ENCODE measurements around the gene IRF7.

Gene IRF7

DNA sequence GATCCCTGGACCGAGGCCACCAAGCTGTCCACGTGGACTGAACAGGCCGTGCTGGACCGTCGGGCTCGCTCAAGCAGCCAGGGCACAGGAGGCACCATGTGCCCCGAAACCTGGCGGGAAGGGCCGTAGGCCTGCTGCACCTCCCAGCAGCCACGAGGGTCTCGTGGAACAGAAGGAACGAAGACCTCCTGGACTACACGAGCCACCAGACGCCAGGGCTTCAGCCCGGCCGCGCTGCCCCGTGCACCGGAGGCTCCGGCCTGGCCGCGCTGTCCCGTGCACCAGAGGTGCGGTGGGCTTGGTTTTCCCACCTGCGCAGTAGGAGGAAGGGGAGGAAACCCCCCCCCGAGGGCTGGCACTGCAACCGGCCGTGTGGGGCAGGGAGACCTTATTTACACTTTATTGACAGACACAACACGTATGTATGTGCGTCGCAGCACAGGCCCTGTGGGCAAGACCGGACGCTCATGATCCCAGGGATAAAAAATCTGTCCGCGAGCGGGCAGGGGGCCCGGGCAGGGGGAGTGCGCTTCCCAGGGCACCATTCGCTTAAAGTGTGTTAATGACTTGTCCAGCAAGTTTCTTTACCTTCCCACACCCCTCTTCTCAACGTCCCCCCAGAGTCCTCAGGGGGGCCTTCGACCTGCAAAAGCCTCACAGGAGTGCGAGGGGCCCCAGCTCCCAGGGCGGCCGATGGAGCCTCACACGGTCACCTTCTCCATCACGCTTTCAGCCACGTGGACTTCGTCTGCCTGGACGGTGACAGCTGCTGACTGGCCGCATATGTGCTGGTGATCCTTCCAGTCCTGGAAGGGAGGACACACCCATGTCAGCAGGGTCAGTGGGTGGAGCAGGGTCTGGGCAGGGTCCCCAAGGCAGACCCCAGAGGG lies 28.3 kb upstream of the IRF7 start:
- TF ChIP-seq, protein P1, sequence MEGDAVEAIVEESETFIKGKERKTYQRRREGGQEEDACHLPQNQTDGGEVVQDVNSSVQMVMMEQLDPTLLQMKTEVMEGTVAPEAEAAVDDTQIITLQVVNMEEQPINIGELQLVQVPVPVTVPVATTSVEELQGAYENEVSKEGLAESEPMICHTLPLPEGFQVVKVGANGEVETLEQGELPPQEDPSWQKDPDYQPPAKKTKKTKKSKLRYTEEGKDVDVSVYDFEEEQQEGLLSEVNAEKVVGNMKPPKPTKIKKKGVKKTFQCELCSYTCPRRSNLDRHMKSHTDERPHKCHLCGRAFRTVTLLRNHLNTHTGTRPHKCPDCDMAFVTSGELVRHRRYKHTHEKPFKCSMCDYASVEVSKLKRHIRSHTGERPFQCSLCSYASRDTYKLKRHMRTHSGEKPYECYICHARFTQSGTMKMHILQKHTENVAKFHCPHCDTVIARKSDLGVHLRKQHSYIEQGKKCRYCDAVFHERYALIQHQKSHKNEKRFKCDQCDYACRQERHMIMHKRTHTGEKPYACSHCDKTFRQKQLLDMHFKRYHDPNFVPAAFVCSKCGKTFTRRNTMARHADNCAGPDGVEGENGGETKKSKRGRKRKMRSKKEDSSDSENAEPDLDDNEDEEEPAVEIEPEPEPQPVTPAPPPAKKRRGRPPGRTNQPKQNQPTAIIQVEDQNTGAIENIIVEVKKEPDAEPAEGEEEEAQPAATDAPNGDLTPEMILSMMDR (IDR thresholded peaks at IDR 0.05; ENCODE audit: low read depth, low read length) = no peak
- no peaks in the 10 kb centered on the region for H3K27me3 ChIP-seq (ENCODE audit: insufficient read depth, low read depth, severe bottlenecking)
- H3K27ac ChIP-seq = no peak overlapping the region
- no peaks in the 10 kb centered on the region for H3K9me3 ChIP-seq (ENCODE audit: severe bottlenecking)
- H3K4me3 ChIP-seq (ENCODE audit: low read depth, low read length) = no peak overlapping the region
- DNase-seq = no peak
- H3K36me3 ChIP-seq = peaks cover 45% of the 10 kb centered on the region

DNA sequence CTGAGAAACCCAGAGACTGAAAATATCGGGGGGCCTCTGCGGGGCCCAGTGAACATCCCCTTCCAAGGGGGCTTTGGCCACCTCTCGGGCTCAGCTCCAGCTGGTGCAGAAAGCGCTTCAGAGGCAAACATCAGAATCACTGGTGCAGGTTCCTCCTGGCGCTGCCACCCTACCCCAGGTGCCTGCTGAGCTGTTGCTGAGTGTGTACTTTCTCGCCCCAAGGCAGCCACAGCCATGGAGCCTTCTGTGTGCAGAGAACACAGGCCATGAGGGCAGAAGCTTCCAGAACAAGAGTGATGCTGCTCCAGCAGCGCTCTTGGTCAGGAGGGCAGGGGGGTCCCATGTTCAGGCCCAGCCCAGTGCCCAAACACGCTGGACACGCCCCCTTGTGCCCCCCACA lies 27.6 kb upstream of the IRF7 start:
- no peaks in the 10 kb centered on the region for H3K9me3 ChIP-seq (ENCODE audit: severe bottlenecking)
- no peak overlapping the region for H3K4me3 ChIP-seq (ENCODE audit: low read depth, low read length)
- DNase-seq = no peak
- TF ChIP-seq, protein P1 (IDR thresholded peaks at IDR 0.05; ENCODE audit: low read depth, low read length) = no peak
- H3K27ac ChIP-seq = no peak overlapping the region
- H3K27me3 ChIP-seq (ENCODE audit: insufficient read depth, low read depth, severe bottlenecking) = no peaks in the 10 kb centered on the region
- H3K36me3 ChIP-seq = peaks cover 47% of the 10 kb centered on the region

DNA sequence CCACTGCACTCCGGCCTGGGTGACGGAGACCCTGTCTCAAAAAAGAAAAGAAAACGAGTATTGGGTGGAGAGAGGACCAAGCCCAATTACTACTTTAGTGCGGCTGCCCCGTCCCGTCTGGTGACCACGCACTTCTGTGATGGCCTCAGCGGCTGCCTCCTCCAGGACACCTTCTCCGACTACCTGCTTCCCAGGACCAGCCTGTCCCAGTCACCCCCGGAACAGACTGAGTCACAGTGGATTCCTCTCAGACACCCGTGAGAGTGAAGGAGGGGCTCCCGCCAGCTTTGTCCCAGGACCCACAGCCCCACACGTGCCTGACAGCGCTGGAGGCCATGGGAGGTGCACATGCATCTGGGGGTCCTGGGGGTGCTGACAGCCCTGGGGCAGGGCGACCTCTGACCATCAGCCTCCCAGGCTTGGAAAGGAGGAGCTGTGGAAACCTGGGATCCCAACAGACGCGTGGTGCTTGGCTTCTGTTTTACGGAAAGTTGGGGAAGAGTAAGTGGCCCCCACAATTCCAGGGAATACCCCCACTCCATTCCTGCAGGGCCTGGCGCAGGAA lies 26.1 kb upstream of the IRF7 start:
- Histone ChIP-seq H3K27ac (no peak overlapping the region), H3K4me3 (ENCODE audit: low read depth, low read length) (no peak overlapping the region), H3K36me3 (peaks cover 44% of the 10 kb centered on the region), H3K9me3 (ENCODE audit: severe bottlenecking) (no peaks in the 10 kb centered on the region), H3K27me3 (ENCODE audit: insufficient read depth, low read depth, severe bottlenecking) (no peaks in the 10 kb centered on the region)
- TF ChIP-seq, protein P1 (IDR thresholded peaks at IDR 0.05; ENCODE audit: low read depth, low read length) = no peak
- no peak for DNase-seq

GRCh38 chr11:640021-640706 lies 24.4 kb upstream of the IRF7 start:
- DNase-seq = no peak
- TF ChIP-seq, protein P1 (IDR thresholded peaks at IDR 0.05; ENCODE audit: low read depth, low read length) = no peak
- Histone ChIP-seq H3K9me3 (ENCODE audit: severe bottlenecking) (no peaks in the 10 kb centered on the region), H3K27ac (no peak overlapping the region), H3K27me3 (ENCODE audit: insufficient read depth, low read depth, severe bottlenecking) (no peaks in the 10 kb centered on the region), H3K4me3 (ENCODE audit: low read depth, low read length) (no peak overlapping the region), H3K36me3 (peaks cover 38% of the 10 kb centered on the region)

DNA sequence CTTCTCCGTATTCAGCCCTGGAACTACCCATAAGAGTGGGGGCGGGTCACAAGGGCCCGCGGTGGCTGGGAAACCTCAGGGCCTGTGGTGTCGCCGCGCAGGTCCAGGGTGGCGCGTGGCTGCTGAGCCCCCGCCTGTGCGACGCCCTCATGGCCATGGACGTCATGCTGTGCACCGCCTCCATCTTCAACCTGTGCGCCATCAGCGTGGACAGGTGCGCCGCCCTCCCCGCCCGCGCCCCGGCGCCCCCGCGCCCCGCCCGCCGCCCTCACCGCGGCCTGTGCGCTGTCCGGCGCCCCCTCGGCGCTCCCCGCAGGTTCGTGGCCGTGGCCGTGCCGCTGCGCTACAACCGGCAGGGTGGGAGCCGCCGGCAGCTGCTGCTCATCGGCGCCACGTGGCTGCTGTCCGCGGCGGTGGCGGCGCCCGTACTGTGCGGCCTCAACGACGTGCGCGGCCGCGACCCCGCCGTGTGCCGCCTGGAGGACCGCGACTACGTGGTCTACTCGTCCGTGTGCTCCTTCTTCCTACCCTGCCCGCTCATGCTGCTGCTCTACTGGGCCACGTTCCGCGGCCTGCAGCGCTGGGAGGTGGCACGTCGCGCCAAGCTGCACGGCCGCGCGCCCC lies 23.7 kb upstream of the IRF7 start:
- H3K9me3 ChIP-seq (ENCODE audit: severe bottlenecking) = no peaks in the 10 kb centered on the region
- peak overlapping the region; percentile 70 for H3K27ac ChIP-seq
- H3K27me3 ChIP-seq (ENCODE audit: insufficient read depth, low read depth, severe bottlenecking) = no peaks in the 10 kb centered on the region
- H3K4me3 ChIP-seq (ENCODE audit: low read depth, low read length) = no peak overlapping the region
- TF ChIP-seq, protein P1 (IDR thresholded peaks at IDR 0.05; ENCODE audit: low read depth, low read length) = no peak
- peaks cover 37% of the 10 kb centered on the region for H3K36me3 ChIP-seq
- DNase-seq = no peak
